HG02623 (cell line): Measurements from ENCODE around the gene CCDC184.
"Not testable (repeated sequence)": the region's sequence is repeated elsewhere in the genome, so short reads cannot be mapped to it uniquely, and the experiment has no call there.

Source experiments
- ATAC-seq: cut with Tn5 transposase; IDR thresholded peaks from one replicate; pipeline ENCODE4 v1.9.1; 2021; ENCODE audit warnings: moderate library complexity; ENCODE audit not compliant: unreplicated experiment

CCDC184 gene

DNA sequence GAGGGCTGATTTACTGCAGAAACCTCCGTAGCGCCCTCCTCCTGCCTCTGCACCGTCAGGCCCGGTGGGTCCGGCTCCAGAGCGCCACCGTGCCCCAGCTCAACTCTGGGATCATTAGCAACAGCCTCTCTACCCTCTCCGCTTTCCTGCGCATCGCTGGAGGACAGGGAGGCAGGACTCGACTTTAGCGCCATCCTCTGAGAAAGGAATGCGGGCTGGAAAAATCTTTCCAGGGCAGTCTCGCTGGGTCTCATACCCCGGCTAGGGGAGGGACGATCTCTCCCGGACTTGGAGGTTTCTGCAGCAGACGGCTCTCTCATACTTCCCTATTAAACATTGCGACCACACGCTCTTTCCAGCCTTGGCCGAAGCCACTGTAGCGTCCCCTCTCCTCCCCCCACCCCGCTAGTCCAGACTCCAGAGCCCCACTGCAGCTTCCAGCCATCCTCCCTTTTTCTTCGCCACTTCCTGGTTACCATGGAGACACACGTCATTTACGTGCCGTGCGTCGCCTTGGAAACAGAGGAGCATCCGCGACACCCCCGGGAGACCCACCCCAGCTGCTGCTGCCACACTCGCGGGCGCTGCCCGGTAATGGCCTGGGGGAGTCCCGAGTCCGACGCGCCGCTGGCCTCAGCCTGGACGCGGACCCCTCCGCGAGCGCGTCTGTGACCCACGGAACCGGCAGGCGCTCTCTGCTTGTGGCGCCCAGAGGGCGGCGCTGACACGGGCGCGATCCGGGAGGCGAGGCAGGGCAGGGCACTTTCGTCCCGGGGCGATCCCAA is at the start of gene CCDC184:
Gene CCDC184, plus strand, starts transcription at position 554 of the 785 bp plus-strand sequence. CDS start 479 bp downstream, outside the sequence.
- peak; percentile 66 for ATAC-seq

DNA sequence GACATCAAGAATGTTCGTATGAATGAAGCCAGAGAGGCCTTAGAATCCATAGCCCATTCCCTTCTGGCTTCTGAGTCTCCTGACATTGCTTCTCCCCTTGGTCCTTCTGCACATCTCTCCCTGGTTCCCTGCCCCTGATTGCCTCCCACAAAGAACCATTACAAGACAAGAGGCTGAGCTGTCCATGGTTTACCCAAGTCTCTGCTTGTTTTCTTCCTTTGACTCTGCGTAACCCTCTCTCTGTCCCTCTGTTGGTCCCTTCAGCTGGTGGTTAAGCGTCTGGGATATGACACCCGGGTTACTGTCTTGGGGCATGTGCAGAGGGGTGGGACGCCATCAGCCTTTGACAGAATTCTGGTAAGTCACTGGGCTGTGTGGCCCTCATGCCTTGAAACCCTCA is 48.4 kb upstream of the CCDC184 start:
- no peak for ATAC-seq

DNA sequence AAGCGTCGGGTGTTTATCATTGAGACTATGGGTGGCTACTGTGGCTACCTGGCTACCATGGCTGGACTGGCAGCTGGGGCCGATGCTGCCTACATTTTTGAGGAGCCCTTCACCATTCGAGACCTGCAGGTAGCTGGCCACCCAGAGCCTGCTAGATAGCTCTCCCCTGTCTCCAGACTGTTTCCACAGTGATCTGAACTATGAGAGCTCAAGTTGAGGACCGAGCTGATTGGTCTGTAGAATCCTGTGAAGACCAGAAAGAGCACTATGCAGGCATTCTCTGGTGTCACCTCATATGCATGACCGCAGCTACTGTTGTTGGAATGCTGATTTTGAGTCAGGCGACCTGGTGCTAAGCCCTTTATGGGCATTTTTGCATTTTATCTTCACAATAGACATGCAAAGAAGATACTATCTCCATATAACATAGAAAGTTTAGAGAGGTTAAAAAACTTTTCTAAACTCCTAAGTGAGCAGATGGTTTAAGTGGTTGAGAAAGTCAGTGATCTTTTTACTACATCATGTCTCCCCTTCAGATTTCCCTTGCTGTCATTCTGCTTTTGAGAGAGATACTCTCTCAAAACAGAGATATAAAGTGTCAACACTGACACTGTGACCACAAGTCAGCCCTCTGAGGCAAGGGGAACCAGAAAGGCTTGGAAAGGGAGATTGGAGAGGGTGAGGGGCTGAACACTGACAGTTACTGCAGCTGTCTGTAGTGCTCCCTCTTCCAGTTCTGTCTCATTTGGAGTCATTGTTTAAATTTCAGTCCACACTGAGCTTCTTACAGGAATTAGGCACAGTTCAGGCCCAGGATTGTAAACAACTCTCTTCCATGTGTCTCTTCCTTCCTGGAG is 40.4 kb upstream of the CCDC184 start:
- ATAC-seq: no peak

DNA sequence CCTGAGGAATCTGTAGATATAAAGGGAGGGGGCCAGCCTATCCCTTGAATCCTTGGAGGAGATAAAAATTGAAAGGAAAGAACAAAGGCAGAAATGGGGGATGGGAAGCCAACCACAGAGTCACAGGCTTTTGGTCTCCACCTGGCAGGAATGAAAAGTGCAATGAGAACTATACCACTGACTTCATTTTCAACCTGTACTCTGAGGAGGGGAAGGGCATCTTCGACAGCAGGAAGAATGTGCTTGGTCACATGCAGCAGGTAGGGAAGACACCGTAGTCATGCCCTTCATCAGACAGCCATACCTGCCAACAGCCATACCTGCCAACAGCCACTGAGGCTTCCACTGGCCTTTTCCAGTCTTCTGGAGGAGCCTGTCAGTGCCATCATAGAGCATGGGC is 39.5 kb upstream of the CCDC184 start:
- no peak for ATAC-seq

DNA sequence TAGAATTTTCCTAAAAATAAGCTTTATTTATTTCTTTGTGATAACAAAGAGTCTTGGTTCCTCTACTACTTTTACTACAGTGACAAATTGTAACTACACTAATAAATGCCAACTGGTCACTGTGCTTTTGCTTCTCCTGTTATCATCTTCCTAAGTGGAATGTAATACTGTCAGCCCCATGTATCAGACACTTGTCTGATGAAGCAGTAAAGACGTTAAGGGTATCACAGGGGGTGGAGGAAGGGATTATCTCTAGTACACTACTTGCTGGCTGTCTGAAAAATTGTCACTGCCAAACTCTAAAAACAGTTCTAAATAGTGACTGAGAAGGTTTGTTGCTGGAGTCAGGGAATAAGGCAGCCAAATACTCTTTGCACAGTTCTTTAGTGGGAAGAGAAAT is 37.5 kb upstream of the CCDC184 start:
- ATAC-seq: no peak

DNA sequence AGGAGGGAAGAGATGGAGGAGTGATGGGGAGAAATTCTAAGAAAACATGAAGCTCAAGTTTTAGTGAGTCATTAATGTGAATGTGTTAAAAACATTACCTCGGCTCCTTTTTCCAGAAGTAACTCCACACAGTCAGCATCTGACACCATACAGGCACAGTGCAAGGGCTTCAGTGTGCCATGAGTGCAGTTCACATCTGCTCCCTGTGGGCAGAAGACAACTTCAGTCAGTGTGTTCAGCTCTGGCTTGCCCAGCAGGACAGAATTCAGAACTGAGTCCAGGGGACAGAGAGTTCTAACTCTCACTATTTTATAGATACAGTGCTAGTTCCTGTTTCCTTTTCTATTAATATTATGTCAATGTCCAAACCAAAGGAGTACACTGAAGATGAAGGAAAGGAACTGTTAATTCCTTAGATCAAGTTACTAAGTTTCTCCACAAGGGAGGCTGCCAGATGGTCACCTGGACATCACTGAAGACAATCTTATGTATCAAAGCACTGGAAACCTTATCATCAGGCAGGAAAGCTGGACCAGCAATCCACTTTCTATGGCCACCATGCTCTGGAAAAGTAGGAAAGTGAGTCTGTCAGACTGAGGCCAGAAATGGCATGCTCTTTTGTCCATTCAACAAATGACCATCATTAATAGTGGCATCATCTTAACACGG is 32.2 kb upstream of the CCDC184 start:
- no peak for ATAC-seq

DNA sequence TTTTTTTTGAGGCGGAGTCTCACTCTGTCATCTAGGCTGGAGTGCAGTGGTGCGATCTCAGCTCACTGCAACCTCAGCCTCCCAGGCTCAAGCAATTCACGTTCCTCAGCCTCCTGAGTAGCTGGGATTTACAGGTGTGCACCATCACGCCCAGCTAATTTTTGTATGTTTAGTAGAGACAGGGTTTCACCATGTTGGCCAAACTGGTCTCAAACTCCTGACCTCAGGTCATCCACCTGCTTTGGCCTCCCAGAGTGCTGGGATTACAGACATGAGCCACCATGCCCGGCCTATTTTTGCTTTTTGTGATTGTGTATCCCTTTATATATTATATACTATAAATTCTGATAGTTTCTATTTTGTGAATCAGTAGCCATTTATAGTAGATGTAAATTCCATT is 27.7 kb upstream of the CCDC184 start:
- not testable (repeated sequence) for ATAC-seq

DNA sequence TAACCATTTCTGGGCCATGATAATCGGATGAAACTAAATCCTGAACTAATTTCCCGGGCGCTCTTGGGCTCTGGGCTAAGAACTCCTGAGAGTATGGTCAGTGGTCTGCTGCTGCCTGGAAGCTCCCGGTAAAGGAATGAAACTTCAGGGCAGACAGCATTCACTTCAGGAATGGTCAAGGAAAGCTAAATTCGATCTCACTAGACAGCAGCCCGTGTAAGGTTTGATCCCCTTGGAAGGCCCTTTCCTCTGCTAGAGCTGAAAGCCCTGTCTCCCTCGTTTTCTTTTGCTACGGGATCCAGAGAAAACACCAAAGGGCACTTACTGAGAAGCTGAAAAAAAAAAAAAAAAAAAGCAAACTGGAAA is 26.8 kb upstream of the CCDC184 start:
- ATAC-seq: no peak

DNA sequence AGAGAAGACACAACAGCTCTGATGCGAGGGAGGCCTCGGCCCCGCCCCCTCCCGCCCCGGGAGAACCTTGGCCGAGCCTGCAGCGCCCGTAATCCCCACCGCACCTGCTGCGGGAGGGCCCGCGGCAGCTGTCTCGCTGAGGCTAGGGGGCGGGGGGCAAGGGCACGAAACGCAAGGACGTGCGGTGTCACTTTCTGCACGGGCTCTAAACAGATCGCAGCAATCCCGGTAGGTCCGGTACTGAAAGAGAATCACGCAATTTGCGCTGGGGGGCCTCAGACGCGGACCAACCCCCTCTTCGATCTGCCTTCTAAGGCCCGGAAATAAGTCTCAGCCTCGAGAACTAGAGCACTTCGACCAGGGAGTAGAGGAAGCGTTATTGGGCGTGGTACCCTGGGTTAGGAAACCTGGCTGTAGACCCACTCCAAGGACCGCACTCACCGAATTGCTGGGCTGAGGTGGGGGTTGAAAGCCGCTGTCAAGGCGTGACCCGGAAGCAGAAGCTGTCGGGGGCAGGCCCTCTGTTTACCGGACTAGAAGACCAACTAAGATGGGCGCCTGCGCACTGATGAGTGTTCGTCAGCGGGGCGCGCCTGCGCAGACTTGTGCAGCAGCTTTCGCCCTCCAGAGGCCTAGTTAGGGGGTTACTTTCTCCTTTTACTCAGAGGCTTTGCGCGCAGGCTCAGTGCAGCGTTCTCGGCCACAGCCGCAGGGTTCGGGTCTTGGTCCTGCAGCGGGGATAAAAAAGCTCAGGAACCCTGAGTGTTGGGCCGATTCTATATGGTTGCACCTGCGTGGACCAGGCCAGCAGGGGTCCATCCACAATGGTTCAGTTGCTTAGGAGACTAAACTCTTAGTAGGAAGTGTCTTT is 26.2 kb upstream of the CCDC184 start, which contains the start of gene ASB8:
Gene ASB8, minus strand, starts transcription at position 498 of the 871 bp plus-strand sequence. CDS start 4,019 bp downstream, outside the sequence.
- peak; percentile 86 for ATAC-seq

DNA sequence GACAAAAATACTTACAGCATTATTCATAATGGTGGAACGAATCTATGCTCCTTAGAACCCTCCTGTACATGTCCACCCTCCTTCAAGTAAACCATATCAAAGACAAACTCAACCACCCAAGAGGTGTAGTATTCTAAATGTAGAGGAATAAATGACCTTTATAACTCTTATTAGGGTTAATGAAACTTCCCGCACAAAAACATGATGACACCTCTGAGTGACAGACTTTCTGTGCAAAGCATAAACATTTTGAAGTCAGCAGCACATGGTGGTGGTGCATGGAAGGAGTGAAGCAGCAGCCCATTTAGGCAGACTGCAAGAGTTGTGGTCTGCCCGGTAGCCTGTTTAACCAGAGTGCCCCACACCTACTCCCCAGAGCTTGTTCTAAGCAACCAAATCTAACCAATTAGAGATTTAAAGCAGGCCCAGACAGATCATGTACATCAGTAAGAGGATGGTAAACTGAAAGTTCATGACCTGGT is 25.5 kb upstream of the CCDC184 start:
- ATAC-seq: no peak

DNA sequence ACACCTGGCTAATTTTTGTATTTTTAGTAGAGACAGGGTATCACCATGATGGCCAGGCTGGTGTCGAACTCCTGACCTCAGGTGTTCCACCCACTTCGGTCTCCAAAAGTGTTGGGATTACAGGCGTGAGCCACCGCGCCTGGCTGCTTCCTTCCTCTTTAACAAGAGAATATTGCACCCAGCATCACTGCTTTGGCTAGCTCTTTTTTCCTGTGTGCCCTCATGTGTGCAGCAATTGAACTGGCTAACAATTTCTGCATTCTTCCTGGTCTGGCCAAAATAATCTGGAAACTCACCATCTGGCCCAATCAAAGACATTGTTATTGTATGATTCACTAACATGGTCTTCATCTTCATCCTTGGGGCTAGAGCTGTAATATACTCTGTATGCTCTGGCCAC is 23.4 kb upstream of the CCDC184 start:
- ATAC-seq: no peak

DNA sequence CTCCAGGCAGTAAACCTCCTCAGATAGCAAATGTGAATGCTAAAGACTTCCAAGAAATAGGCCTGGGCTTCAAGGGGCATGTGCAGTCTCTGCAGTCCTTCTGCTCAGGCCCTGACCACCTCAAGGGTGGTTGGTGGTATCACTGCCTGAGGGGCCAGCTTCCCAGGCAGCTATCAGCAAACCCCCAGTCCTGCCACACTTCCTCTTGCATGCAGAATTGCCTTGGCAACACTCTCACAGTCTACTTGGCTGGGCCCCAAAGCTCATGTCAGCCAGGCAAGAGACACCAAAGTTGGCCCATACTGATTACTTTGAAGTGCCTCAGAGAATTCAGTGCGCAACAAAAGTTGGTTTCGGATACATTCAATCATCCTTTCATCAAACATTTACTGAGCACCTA is 22.6 kb upstream of the CCDC184 start:
- ATAC-seq: no peak

DNA sequence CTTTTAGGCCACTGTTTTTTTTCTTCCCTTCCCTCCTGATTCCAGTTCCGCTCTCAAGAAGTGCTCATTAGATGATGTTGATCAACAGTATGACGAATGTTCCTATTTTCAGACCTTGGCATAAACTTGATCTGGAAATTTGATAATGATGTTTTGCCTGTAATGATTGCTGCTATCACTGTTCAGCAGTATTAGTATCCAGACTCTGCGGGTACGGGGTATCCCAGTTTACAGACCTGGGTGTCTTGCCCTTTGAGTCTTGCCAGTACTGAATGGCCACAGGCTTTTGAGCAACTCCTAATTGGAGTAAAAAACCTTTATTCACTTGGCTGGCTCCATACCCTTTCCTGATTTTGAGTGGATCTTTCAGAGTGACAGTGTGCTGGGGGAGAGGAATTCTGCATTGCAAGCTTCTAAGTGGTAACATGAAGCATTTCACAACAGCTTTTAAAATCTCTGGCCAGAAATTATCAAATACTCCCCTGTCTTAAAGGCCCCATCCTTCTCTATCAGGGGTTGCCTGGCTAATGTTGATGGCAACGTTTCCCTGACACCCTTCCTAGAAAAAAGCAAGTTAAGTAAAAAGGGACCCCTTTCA is 20.2 kb upstream of the CCDC184 start:
- ATAC-seq: no peak

DNA sequence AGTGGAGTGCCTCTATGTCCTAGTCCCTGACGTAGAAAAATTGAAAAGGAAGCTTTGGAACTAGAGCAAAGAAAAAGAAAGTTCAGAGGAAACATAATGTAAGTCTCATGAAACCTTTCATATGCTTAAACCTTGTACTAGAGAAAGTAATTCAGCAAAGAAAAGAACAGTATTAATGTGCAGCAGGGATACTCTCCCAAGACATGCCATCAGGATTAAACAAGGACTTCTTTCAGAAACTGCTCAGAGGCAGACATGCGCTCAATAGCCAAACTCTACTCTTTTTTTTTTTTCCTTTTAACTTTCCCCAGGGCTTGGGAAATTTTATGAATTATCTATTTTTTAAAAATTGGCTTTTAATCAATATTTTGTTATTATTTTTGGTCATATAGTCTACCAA is 19.0 kb upstream of the CCDC184 start:
- ATAC-seq: no peak

DNA sequence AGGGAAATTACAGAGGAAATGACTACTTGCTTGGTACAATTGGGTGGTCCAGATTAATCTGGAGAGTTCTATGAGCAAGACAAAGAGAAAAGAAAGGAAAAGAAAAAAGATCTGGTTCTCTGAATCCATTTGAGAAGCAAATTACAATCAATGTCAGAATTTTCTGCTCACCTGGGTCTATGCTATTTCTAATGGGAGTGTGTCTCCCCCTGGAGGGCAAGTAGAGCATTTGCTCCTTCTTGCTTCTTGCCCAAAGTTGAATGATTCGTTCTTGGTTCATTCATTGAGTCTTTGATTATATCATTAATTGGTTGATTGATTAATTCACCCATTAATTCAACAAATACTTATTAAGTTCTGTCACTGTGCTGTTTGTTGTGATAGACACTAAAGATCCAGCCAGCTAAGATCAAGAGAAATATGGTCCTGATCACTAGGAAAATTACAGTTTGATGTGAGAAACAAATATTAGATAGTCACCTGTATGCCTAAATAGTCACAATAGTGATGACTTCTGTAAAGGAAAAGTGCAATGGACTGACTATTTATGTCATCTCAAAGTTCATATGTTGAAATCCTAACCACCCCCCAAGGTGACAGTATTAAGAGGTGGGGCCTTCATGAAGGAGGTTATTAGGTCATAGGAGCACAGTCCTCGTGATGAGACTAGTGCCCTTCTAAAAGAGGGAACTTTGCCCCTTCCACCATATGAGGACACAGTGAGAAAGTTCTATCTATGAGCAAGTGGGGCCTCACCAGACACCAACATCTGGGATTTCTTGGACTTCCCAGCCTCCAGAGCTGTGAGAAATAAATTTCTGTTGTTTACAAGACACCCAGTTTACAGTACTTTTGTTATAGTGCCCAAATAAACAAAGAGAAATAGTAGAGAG is 18.1 kb upstream of the CCDC184 start:
- ATAC-seq: peak; percentile 52

DNA sequence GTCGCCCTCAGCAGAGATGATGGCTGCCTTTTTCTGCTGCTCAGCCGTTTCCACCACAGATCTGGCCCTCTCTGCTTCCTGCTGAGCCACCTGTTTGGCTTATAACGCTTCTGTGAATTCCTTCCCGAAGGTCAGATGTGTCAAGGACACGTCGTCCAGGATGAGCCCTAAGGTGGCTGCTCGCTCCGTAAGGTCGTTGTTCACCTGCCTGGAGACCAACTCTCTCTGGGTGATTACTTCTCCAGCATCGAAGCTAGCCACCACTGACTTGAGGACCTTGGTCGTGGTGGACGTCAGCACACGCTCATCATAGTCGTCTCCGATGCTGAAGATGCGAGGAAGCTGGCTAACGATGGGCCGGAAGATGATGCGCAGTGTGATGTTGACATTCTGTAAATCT is 14.4 kb upstream of the CCDC184 start:
- ATAC-seq: no peak

DNA sequence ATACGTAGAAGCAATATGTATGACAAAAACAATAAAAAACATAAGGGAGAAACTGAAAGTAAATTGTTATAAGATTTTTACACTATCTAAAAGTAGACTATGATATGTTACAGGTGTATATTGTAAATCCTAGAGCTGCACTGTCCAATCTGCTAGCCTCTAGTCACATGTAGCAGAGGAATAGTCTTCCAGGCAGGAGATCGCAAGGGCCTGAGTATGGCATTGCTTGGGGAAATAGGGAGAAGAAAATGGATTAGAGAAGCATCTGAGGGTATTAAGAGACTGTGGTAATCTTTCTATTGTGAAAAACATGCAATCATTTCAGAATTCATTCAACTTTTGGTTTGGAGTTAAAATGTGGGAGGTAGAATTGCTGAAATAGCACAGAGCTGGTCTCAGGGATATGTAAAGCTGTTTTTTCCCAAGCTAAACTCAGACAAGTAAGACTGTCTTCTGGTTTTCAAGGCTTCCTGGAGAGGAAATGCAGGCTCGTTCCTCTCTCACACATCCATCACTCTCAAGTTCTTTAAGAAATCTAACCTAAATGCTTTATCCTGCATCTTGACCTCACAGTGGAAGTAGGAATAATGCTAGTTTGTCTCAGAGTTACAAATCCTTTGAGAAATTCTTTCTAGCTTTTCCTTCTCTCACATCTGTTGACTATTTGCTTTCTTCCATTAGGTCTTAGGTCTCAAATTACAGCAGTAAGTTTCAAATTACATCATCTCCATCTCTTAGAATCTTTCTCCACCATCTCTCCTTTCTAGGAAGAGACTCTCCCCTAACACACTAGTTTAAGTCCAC is 7.6 kb upstream of the CCDC184 start:
- no peak for ATAC-seq

DNA sequence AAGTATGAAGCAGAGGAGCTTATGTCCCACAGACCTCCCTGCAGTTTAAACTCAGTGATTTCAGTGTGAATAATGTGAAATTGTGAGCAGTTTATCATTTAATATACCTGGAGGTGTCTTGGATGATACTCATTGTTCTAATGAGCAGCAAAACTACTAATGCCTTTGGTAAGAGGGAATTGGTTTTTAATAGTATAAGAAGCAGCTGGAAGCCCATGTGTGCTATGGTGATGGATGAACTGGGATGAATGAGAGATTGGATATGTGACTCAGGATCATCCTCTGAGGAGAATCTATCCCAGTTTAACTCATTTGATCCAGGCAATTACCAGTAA is 7.1 kb upstream of the CCDC184 start:
- no peak for ATAC-seq
